Activated CD4-positive, alpha-beta T cell treated with anti-CD3 and anti-CD28 coated beads, Interleukin-2, amount 50 U/mL, for 16 hours (primary cell): ENCODE data around the gene CIITA.
"Not testable (repeated sequence)": the region's sequence is repeated elsewhere in the genome, so short reads cannot be mapped to it uniquely, and the experiment has no call there.

Experiments
- DNase-seq: peaks from one replicate; pipeline ENCODE4 v3.0.0-alpha.2; 2020

CIITA gene, protein sequence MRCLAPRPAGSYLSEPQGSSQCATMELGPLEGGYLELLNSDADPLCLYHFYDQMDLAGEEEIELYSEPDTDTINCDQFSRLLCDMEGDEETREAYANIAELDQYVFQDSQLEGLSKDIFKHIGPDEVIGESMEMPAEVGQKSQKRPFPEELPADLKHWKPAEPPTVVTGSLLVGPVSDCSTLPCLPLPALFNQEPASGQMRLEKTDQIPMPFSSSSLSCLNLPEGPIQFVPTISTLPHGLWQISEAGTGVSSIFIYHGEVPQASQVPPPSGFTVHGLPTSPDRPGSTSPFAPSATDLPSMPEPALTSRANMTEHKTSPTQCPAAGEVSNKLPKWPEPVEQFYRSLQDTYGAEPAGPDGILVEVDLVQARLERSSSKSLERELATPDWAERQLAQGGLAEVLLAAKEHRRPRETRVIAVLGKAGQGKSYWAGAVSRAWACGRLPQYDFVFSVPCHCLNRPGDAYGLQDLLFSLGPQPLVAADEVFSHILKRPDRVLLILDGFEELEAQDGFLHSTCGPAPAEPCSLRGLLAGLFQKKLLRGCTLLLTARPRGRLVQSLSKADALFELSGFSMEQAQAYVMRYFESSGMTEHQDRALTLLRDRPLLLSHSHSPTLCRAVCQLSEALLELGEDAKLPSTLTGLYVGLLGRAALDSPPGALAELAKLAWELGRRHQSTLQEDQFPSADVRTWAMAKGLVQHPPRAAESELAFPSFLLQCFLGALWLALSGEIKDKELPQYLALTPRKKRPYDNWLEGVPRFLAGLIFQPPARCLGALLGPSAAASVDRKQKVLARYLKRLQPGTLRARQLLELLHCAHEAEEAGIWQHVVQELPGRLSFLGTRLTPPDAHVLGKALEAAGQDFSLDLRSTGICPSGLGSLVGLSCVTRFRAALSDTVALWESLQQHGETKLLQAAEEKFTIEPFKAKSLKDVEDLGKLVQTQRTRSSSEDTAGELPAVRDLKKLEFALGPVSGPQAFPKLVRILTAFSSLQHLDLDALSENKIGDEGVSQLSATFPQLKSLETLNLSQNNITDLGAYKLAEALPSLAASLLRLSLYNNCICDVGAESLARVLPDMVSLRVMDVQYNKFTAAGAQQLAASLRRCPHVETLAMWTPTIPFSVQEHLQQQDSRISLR

DNA sequence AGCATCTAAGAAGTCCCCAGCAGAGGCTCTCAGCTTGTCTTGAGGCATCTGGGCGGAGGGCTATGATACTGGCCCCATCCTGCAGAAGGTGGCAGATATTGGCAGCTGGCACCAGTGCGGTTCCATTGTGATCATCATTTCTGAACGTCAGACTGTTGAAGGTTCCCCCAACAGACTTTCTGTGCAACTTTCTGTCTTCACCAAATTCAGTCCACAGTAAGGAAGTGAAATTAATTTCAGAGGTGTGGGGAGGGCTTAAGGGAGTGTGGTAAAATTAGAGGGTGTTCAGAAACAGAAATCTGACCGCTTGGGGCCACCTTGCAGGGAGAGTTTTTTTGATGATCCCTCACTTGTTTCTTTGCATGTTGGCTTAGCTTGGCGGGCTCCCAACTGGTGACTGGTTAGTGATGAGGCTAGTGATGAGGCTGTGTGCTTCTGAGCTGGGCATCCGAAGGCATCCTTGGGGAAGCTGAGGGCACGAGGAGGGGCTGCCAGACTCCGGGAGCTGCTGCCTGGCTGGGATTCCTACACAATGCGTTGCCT is at the start of gene CIITA:
TSS of gene CIITA (plus strand) at position 404 of the 543 bp plus-strand sequence. CDS start at position 533, 129 bp downstream.
- peak; percentile 95 for DNase-seq

DNA sequence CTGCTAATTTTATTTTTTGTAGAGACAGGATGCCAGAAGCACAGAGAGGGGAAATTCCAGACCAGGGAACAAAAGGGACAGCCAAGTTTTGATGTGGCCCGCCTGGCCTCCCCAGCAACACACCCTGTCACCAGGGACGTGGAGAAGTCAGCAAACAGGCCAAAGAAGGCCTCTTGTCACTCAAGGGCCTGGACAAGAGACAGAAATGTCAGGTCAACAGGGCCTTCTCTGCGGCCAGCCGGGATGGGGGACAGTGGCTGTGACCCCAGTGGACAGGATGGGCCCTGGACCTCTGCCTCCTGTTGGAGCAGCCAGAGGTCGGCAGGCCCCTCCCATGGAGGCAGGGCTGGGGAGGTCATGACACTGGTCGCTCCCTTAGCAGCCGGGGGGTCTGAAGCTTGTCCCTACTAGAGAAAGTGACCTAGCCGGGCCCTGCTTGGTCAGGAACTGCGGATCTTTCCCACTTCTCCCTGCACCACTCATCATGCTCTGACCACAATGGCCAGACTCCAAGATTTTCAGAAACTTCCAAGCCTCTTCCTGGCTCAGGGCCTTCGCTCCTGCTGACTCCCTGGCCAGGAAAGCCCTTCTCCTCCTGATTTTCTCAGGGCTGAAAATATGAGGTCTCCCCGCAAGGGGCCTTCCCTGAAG is 49.2 kb upstream of the CIITA start:
- DNase-seq = no peak

DNA sequence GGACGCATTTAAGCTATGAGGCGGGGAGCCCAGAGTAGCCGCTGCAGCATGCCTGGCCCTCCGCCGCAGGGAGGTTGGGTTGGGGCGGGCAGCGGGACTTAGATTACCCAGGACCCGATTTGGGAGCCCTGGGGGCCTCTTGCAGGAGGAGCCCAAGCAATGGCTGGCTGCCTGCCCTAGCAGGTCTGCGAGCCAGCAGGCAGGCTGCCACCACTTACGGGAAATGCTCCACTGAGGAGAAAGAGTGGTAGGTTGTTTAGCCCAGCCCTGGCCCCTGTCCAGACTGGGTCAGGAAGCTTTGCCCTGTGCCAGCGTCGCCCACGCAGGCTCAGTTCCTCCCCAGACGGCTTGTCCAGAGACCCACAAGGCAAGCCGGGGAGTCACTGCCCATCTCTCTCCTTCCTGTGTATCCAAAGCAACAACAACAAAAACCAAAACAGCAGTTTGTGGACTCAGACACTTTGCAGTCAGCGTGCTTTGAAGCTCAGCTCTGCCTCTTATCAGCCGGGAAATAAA is 48.1 kb upstream of the CIITA start:
- DNase-seq = no peak

DNA sequence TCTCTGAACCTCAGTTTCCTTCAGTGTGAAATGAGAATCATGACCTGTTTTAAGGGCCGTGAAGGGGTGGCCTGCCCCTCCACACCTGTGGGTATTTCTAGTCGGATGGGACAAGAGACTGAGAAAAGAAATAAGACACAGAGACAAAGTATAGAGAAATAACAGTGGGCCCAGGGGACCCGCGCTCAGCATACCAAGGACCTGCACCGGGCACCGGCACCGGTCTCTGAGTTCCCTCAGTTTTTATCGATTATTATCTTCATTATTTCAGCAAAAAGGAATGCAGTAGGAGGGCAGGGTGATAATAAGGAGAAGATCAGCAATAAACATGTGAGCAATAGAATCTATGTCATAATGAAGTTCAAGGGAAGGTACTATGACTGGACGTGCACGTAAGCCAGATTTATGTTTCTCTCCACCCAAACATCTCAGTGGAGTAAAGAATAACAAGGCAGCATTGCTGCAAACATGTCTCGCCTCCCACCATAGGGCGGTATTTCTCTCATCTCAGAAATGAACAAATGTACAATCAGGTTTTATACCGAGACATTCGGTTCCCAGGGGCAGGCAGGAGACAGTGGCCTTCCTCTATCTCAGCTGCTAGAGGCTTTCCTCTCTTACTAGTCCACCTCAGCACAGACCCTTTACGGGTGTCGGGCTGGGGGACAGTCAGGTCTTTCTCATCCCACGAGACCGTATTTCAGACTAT is 47.5 kb upstream of the CIITA start:
- not testable (repeated sequence) for DNase-seq

DNA sequence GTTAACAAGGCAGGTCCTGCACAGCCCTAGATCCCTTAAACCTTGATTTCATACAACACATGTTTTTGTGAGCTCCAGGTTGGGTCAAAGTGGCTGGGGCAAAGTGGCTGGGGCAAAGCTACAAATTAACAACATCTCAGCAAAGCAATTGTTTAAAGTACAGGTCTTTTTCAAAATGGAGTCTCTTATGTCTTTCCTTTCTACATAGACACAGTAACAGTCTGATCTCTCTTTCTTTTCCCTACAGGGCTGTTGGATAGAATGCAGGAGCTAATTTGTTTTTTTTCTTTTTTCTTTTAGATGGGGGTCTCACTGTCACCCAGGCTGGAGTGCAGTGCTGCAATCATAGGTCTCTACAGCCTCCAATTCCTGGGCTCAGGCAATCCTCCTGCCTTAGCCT is 46.8 kb upstream of the CIITA start:
- not testable (repeated sequence) for DNase-seq

DNA sequence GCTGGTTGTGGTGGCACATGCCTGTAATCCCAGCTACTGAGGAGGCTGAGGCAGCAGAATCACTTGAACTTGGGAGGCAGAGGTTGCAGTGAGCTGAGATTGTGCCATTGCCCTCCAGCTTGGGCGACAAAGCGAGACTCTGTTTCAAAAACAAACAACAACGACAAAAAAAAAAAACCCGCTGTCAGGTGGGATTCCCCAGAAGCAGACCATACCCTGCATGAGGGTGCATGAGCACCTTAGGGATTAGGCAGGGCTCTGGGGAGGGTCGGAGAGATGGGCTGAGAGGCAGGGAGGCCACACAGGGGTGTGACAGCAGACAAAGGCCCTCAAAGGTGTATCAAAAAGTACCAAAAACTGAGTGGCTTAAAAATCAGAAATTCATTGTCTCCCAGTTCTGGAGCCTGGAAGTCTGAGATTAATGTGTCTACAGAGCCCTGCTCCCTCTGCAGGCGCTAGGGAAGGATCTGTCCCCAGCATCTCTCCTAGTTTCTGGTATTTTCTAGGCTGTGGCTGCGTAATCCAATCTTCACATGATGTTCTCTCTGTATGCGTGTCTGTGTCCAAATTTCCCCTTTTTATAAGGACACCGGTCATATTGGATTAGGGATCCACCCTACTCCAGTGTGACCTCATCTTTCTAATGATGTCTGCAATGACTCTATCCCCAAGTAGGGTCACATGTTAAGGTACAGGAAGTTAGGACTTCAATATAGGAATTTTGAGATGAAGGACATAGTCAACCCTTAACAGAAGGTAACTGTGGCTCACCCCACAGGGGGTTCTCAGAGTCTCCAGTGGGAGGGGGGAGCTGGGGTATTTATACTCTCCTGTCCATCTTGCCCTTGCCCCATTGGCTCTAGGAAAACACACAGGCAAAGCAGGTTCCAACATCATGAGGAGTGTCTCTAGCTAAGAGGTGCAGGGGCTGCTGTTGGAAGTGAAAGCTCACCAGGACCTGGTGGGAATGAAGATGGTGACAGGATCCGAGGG is 44.8 kb upstream of the CIITA start:
- no peak for DNase-seq

DNA sequence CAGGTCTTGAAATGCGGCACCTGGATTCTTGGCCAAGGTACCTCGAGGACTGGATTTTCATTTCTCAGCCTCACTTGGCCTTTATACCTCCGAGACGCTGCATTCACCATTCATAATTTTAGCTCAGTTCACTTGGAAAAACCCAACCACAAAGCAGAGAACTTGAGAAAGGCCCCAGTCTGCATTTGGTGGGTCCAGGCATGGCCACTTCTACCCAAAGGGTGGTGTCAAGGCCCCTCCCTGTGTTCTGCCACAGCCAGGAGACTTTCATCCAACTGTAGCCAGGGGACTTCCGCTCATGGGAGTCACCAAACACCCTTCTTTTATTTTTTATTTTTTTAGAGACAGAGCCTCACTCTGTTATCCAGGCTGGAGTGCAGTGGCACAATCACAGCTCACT is 43.7 kb upstream of the CIITA start:
- no peak for DNase-seq

DNA sequence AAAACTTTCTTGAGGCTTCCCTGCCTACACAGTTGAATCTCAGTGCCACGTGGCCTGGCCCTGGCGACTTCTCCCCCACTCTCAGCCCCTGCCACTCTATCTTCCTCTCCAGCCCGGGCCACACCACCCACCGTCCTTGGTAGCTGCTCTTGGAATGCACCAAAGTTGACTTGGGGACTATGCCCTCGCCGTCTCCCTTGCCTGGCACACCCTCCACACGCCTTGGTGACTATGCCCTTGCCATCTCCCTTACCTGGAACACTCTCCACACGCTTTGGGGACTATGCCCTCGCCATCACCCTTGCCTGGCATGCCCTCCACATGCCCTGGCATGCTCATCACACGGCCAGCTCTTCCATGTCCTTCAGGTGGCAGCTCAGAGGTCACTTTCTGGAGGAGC is 42.9 kb upstream of the CIITA start:
- no peak for DNase-seq

DNA sequence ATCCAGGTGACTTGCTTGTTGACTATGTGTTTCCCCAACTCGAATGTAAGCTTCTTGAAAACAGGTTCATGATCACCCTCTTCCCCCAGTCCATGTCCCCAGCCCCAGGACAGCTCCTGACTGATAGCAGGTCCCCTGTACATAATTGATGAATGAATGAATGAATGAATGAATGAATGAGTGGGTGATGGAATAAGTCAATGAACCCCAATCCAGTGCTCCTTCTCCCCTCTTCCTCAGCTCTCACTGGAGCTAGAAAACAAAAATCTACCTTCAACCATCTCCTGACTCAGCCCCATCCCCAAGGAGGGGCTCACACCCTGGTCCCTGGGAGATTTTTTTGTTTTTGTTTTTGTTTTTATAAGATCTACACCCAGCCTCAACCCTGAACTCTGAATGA is 42.2 kb upstream of the CIITA start:
- no peak for DNase-seq

DNA sequence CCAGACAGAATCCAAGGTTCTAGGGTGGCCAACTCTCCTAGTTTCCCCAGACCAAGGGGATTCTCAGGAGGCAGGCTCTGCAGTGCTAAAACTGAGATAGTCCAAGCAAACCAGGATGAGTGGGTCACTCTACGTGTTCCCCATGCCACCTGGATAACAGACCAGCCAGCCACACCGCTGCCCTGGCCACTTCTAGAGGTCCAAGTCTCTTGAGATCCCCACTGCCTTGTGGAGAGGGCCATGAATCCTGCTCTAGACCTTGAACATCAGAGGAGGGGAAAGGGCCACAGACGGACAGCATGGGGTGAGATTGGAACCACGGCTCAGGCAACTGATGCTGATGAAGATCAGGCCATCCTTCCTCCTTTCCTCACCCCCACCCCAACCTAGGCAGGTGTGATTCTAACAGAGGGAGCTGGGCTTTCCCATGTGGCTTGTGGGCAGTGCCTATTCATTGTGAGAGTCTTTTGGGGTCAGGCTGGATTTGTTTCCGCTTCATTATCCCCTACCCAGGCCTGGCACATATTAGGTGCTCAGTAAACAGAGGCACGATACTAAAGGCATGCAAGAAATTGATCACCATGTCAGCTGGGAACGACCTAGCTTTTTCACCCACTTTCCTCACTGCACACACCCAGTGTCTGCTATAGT is 41.6 kb upstream of the CIITA start:
- DNase-seq = peak; percentile 89

DNA sequence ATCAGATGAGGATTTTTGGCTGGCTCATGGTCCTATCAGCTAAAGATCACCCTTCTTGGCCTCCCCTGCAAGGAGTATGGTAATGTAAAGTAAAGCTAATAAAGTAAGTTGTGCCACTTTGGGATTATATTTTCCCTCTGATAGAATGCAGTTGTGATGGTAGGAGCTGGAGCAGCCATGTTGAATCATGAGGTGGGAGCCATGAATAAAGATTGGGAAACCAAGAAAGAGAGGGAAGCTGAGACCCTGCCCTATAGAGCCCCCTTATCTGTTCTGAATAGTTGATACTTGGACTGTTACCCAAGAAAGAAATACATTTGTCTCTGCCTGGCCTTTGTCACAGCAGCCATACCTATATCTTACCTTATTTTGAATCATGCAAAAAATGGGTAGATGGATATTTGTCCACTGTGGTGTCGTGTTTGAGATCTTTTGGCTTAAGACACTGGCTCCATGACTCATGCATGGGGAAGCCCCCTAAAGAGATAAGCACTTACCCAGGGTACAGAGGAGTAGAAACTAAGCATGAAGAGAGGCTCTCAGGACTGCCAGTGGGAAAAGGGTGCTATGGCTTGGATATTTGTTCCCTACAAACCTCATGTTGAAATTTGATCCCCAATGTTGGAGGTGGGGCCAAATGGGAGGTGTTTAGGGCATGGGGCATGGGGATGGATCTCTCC is 40.7 kb upstream of the CIITA start:
- no peak for DNase-seq

DNA sequence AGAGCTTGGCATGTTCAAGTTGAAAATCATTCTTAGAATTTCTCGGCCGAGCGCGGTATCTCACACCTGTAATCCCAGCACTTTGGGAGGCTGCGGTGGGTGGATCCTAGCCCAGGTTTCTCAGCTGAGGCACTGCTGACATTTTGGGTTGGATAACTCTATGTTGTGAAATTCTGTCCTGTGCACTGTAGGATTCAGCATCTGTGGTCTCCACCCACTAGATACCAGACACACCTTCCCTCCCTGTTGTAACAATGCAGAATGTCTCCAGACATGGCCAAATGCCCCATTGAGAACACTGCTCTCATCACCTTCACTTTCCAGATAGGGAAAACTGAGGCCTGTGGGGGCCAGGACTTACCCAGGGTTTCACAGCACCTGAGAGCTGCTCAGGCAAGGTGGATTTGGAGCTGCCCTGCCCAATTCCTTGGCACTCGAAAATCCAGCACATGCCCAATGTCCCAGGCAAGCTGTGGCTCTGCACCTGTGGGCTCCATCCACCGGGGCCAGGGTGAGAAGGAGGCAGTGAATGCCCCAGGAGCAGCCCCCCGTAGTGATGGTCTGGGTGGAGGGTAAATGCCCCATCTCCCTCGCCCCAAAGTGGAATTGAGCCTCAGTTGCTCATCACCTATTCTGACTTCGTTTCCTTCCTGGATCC is 38.3 kb upstream of the CIITA start:
- no peak for DNase-seq

DNA sequence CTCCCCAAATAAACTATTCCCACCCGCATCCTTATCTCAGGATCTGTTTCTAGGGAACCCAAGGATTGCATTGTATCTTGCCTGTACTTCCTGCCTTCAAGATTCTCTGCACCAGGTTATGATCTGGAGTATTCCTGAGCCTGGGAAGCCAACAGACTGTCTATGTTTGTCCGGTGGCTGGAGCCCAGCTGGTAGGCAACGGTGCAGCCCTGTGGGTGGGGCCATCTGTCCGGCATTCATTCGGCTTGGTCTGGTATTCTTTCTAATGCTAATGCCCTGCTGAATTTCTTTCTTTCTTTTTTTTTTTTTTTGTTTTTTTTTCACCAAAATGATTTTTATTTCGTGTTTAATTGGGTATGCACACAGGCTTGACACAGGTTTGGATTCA is 37.7 kb upstream of the CIITA start:
- no peak for DNase-seq

DNA sequence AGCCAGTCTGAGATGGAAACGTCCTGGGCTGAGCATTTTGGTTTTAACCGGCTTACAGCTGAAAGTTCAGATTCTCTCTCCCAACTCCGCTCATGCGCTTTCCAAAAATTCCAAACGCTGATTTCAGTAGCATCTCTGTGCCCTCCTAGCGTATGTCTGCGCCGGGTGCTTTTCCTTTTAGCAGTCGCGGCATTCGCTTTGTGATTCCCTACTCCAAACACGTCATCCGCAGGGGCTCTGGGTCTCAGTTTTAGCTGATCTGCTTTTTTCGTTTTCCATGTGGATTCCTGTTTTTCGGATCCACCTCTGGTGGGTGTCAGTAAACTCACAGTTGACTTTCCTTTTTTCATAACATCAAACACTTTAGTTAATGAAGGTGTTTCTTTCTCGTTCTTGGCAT is 36.3 kb upstream of the CIITA start:
- no peak for DNase-seq

DNA sequence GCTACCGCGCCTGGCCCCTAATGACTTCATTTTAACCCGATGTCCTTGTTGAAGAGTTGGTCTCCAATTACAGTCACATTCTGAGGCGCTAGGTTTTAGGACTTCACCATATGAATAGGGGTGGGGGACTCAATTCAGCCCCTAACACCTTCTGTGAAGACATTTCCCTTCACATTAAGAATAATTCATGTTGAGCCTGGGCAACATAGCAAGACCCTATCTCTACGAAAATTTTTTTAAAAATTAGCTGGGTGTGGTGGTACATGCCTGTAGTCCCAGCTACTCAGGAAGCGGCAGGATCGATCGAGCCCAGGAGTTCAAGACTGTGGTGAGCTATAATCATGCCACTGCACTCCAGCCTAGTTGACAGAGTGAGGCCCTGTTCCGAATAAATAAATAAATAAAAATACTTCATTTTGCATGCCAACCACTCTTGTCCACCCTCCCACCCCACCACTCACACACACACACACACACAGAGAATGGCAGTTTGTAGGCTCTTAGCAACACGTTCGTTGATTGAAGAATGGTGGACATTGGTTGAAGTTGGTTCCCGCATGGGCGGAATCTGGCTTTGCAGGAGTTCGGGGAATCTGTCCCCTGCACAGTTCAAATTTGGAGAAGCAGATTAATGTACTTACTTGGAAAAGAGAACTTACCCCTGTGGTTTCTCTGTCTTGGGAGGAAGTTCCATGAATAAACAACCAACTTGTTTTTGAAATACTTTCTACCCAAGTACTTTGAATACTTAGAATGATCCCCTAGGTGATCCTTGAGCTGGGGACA is 30.6 kb upstream of the CIITA start:
- no peak for DNase-seq

DNA sequence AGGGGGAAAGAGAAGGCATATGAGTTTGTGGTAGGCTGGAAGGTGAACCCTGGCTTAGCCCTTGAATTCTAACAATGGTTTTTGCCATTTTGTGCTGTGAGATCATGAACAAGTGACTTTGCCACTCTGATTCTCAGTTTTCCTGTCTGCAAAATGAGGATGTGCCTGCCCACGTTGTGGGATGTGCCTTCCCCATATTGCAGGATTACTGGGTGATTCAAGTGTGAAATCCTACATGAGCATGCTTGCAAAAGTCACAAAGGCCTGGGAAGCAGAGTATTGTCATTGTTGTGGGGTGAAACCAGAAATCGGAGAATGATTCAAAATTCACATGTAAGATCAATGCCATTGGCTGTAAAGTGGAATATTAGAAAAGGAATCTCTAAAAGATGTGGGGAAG is 29.8 kb upstream of the CIITA start:
- no peak for DNase-seq

DNA sequence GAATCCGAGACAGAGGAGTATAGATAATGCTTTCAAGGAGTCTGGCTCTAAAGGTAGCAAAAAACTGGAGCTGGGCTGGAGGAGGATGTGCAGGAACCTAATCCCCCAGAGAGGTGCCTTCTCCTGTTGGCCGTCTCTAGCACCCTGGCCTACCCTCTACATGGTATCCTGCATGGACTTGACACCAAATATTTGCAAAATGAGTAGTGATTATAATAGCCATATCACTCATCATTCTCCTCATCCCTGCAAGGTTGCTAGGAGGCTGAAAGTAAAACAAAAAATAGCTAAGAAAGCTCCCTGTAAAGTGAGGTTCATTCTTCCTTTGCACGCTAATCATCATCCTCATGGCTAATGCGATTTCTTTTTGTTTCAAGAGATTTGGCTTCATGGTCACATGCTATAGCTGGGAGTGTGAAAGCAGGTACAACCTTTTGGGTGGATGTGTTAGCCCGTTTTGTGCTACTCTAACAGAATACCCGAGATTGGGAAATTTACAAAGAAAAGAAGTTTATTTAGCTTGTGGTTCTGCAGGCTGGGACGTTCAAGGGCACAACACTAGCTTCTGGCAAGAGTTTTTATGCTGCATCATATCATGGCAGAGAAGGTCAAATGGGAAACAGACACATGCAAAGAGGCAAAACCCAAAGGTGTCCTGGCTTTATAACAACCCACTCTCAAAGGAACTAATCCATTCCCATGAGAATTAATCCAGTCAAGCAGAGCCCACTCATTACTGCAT is 27.1 kb upstream of the CIITA start:
- DNase-seq = no peak
